Measurements from ENCODE around the gene CREB5. TPM values are rescaled to one million over a fixed set of nuclear protein-coding genes. Genes with fewer than 3 reads are reported as not detected.

The CREB5 gene
- total RNA-seq, 4 donors from 2014 or later, result 11.9 to 25.3 (median 14.4) TPM

GRCh38 chr7:28407651-28408050, 4.7 kb upstream of the CREB5 start:
- TF ChIP-seq, protein P1, sequence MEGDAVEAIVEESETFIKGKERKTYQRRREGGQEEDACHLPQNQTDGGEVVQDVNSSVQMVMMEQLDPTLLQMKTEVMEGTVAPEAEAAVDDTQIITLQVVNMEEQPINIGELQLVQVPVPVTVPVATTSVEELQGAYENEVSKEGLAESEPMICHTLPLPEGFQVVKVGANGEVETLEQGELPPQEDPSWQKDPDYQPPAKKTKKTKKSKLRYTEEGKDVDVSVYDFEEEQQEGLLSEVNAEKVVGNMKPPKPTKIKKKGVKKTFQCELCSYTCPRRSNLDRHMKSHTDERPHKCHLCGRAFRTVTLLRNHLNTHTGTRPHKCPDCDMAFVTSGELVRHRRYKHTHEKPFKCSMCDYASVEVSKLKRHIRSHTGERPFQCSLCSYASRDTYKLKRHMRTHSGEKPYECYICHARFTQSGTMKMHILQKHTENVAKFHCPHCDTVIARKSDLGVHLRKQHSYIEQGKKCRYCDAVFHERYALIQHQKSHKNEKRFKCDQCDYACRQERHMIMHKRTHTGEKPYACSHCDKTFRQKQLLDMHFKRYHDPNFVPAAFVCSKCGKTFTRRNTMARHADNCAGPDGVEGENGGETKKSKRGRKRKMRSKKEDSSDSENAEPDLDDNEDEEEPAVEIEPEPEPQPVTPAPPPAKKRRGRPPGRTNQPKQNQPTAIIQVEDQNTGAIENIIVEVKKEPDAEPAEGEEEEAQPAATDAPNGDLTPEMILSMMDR (IDR thresholded peaks at IDR 0.05; ENCODE audit: low read depth), result no peak

DNA sequence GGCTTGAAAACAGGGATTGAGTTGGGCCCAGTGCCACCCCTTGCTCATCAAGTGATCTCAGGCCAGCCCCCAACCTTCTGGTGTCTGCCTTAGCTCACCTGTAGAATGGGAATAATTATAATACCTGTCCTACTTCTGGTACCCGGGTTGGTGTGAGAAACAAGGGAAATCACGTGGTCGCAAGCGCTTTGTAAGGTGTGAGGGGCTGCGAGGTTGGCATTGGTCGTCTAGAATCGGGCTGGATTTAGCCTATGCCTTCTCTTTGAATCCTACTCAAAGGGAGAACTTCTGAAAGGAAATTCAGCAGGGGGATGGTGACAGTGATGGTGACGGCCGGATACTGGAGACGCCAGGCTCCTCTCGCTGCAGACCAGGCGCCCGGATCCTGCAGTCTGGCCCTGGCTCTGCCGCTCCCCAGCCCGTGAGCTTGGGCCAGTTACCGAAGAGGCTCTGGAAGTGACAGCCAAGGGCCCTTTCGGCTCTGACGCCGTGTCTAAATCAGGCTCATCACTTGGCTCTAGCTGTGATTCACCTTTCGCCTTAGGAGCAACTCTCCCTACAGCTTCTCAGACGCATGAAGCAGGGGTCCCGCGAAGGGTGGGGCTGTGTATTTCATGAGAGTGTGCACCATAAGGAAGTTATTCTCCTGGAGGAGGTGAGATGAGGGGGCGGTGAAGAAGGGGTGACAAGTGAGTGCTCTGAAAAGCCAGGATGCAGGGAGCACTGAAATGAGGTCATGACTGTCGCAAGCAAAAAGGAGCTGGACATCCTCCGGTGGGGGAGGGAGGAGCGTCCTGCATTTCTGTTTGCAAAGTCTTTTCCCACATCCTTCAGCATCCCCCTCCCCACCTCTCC, 4.0 kb upstream of the CREB5 start:
- TF ChIP-seq, protein P1 (IDR thresholded peaks at IDR 0.05; ENCODE audit: low read depth), result no peak

DNA sequence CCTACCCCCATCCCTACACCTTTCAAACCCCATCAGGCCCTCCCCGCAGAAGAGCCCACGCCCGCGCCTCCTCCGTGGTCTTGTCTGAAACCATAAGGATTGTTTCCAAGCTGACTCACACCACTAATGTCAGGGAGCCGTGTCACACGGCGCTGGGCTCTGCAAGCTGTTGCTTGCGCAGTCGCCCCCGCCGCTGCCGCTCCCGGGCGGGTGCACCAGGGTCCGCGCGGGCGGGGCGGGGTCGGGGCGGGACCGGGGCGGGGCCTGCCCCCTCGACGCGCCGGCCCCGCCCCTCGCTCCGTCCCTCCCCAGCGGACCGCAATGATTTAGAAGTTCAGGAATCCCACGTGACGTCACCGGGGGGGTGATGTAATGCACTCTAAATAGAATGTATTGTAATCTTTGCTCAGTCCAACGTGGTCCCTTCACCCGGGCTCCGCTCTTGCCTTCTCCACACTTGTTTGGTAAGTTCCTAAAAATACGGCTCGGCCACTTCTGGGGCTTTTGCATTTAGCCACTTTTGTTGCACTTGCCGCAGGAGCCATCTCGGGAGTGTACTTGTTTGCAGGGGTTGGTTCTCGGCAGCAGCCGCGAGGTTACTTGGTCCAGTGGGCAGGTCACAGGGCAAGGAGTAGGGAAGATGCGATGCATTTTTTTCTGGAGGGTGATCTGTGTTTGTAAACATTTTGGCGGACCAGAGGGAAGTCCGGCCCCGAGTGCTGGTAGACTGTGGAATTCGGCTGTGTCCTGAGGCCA, 3.2 kb upstream of the CREB5 start:
- TF ChIP-seq, protein P1 (IDR thresholded peaks at IDR 0.05; ENCODE audit: low read depth), result no peak

GRCh38 chr7:28409716-28410627, 2.3 kb upstream of the CREB5 start:
- TF ChIP-seq, protein P1 (IDR thresholded peaks at IDR 0.05; ENCODE audit: low read depth), result no peak

DNA sequence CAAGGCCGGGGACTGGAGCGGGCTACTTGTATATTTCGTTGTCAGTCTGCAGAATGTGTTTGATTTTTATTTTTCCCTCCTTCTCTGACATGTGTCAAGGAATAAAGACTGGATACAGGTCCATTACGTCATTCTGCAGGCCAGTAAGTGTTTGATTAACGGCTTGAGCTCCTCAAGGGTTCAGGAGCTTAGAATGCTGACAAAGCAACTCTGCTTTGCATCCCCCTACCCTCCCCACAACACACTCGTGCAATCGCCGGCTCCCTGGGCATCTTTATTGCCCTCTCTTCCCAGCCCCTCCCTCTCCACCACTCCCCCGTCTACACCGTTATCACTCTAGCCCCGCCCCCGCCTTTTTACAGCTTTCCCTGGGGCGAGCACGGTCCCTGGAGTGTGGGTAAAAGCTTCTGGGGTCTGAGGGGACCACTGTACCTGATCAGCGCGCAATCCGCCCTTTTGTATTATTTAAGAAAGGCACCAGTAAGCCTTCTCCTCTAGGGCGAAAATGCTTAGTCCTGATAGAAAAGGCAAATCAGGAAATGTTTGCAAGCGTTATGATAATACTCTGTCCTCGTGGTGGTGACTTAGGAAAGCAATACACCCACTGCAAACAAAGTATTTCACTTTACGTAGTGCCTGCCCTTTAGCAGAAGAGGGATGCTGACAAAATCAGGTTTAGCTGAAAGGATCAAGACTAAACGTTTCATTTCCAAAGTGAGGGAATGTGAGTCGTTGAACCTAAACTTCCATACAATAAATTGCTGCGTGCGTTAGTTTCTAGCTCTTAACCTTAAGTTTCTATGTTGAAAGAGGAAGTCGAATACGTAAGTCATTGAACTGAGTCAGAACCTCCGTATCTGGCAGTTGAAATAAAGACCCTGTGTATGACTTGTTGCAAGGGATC, 1.4 kb upstream of the CREB5 start:
- TF ChIP-seq, protein P1 (IDR thresholded peaks at IDR 0.05; ENCODE audit: low read depth), result no peak

GRCh38 chr7:28413011-28413410, 693 bp downstream of the CREB5 start:
- TF ChIP-seq, protein P1 (IDR thresholded peaks at IDR 0.05; ENCODE audit: low read depth), result no peak

Measured in subcutaneous adipose tissue (tissue), 4 donors.